ENCODE results near the gene MARCHF10.
"Not testable (repeated sequence)": the region's sequence is repeated elsewhere in the genome, so short reads cannot be mapped to it uniquely, and the experiment has no call there.

Gene MARCHF10

GRCh38 chr17:62702746-62703260 is 105.3 kb downstream of the MARCHF10 start:
- DNase-seq (ENCODE audit: extremely low read depth in 1 of 2, low read depth in 1 of 2): no peak

- DNase-seq (ENCODE audit: extremely low read depth in 1 of 2, low read depth in 1 of 2): no peak
These were observed 106.4 kb downstream of the MARCHF10 start for GRCh38 chr17:62701706-62702085.

GRCh38 chr17:62700964-62701705 is 107.0 kb downstream of the MARCHF10 start:
- no peak for DNase-seq (ENCODE audit: extremely low read depth in 1 of 2, low read depth in 1 of 2)

DNA sequence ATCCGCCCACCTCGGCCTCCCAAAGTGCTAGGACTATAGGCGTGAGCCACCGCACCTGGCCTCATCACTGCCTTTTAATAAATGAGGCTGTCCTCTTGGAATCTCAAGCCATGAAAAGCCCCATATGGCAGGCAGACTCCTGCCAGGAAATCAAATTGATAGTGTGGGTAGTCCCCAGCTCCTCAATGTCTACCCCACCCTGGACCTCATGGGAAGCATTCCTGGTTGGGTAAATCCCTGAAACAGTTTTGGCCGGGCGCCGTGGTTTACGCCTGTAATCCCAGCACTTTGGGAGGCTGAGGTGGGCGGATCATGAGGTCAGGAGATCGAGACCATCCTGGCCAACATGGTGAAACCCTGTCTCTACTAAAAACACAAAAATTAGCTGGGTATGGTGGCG is 109.7 kb downstream of the MARCHF10 start:
- not testable (repeated sequence) for DNase-seq (ENCODE audit: extremely low read depth in 1 of 2, low read depth in 1 of 2)

- no peak for DNase-seq (ENCODE audit: extremely low read depth in 1 of 2, low read depth in 1 of 2)
These were observed 111.2 kb downstream of the MARCHF10 start for GRCh38 chr17:62696726-62697490.

DNA sequence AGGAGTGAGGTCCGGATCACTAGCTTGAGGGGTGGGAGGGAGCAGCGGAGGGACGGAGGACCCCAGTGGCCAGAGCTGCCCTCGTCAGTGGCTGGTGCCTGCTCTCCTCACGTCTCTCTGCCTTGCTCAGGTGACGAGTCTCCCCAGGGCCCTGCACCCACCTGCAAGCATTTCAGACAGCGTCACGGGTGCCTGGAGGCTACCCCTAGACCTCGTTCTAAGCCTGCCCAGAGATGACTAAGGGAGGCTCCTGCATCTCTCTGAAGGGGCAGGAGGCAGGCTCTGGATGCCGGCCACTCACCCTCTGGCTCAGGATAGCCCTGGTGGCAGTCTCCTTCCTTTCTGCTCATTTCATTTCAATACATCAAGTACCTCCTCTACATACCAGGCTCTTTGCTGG is 111.9 kb downstream of the MARCHF10 start:
- no peak for DNase-seq (ENCODE audit: extremely low read depth in 1 of 2, low read depth in 1 of 2)

GRCh38 chr17:62695093-62695738 is 112.9 kb downstream of the MARCHF10 start:
- DNase-seq (ENCODE audit: extremely low read depth in 1 of 2, low read depth in 1 of 2): not testable (repeated sequence)

DNA sequence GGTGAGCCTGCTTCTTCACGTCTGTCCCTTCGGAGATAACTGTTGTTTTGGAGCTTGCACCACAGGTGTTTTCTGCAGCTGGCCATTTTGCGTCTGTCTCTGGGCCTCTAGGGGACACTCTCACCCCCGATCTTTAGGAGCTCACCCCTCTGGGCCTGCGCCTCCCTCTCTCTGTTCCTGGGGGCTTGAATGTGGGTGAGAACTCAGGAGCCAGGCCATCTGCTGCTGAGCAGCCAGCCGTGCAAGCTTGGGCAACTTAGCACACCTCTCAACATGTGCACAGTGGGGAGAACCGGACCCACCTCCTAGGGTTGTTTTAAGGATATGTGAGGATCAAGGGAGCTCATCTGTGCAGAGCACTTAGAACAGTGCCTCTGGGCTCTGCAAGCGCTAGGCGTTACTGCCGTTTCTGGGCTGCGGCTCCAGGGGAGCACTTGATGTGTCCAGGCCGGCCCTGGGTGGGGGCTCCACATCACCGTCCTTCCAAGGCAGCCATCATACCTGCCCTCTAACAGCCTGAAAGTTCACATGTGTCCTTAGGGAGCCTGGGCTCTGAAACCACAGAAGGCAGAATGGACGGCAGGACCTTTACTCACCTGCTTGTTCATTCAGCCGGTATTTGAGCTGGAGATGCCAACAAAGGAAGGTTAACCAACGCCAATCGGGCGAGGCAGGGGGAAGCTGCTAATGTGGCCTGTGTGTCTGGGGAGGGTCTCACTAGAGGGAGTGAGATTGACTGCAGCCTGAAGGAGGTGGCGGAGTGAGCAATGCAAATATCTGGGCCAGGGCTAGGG is 114.3 kb downstream of the MARCHF10 start:
- DNase-seq (ENCODE audit: extremely low read depth in 1 of 2, low read depth in 1 of 2): no peak

GRCh38 chr17:62692721-62693431 is 115.2 kb downstream of the MARCHF10 start:
- no peak for DNase-seq (ENCODE audit: extremely low read depth in 1 of 2, low read depth in 1 of 2)

DNA sequence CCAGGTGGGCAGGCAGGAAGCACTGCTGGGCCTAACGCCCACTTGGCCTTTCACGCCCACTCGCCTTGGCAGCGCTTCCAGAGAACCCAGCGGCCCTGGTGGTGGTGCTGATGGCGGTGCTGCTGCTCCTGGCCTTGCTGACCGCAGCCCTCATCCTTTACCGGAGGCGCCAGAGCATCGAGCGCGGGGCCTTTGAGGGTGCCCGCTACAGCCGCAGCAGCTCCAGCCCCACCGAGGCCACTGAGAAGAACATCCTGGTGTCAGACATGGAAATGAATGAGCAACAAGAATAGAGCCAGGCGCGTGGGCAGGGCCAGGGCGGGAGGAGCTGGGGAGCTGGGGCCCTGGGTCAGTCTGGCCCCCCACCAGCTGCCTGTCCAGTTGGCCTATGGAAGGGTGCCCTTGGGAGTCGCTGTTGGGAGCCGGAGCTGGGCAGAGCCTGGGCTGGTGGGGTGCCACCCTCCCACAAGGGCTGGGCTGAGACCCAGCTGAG is 115.9 kb downstream of the MARCHF10 start:
- DNase-seq (ENCODE audit: extremely low read depth in 1 of 2, low read depth in 1 of 2): no peak

GRCh38 chr17:62691589-62691915 is 116.6 kb downstream of the MARCHF10 start:
- not testable (repeated sequence) for DNase-seq (ENCODE audit: extremely low read depth in 1 of 2, low read depth in 1 of 2)

DNA sequence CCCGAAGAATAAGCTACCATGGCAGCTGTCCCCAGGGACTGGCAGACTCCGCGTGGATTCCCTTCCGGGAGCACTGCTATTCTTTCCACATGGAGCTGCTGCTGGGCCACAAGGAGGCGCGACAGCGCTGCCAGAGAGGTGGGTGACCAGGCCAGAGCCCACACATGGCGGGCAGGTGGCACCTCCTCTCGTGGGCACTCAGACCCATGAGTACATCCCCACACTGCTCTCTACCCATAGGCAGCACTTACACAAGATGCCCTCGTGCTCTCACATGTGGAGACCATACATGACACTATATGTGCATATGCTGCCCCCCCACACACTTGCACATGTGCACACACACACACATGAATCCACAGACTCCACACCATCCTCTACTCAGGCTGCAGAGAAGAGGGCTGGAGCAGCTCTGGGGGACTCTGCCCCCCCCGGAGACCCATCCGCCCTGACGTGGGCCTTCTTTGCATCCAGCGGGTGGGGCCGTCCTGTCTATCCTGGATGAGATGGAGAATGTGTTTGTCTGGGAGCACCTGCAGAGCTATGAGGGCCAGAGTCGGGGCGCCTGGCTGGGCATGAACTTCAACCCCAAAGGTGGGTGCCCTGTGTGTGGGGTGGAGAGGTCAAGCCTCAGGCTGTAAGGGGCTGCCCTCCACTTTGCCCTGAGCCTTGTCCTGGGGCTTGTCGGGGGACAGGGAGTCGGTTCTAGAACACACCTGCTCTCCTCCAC is 117.8 kb downstream of the MARCHF10 start:
- no peak for DNase-seq (ENCODE audit: extremely low read depth in 1 of 2, low read depth in 1 of 2)

- DNase-seq (ENCODE audit: extremely low read depth in 1 of 2, low read depth in 1 of 2): no peak
These were observed 118.5 kb downstream of the MARCHF10 start for GRCh38 chr17:62689441-62690167.

GRCh38 chr17:62688398-62689160 is 119.5 kb downstream of the MARCHF10 start:
- DNase-seq (ENCODE audit: extremely low read depth in 1 of 2, low read depth in 1 of 2): no peak

- no peak for DNase-seq (ENCODE audit: extremely low read depth in 1 of 2, low read depth in 1 of 2)
These were observed 120.1 kb downstream of the MARCHF10 start for GRCh38 chr17:62687997-62688396.

GRCh38 chr17:62684179-62684578 is 123.9 kb downstream of the MARCHF10 start:
- no peak for DNase-seq (ENCODE audit: extremely low read depth in 1 of 2, low read depth in 1 of 2)

DNA sequence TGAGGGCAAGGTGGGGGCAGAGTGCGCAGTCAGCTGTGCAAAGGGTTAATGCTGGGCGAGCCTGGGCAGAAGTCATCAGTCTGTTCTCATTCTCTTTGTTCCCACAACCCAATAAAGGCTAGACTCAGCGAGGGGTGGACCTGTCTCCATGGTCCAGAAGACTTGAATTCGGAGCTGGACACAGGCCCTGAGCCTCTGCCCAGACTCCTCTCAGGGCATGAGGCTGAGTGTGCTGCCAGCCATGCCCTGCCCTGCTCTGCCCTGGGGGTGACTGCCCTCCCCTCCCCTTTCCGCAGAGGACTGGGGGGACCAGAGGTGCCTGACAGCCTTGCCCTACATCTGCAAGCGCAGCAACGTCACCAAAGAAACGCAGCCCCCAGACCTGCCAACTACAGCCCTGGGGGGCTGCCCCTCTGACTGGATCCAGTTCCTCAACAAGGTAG is 126.2 kb downstream of the MARCHF10 start:
- DNase-seq (ENCODE audit: extremely low read depth in 1 of 2, low read depth in 1 of 2): no peak
